Measurements from ENCODE around the gene IP6K3. TPM values are rescaled to one million over a fixed set of nuclear protein-coding genes. Genes with fewer than 3 reads are reported as not detected.

The IP6K3 gene
- total RNA-seq = not detected
- polyA plus RNA-seq = not detected
- 0 reads per million in 6 experiments for total RNA-seq

GRCh38 chr6:33746651-33747100 is at the start of gene IP6K3:
Gene IP6K3 (minus strand): TSS chr6:33746905. CDS start chr6:33735476, 11,429 bp downstream.
- Mint-ChIP-seq H3K4me3 (no peak within 1 kb of the TSS), H3K27me3 (peaks cover 0 to 12% (median 9%) of the 10 kb centered on the region in 5 donors), H3K4me1 (peaks cover 2 to 6% (median 5%) of the 10 kb centered on the region in 4 donors), H3K9me3 (no peaks in the 10 kb centered on the region), H3K36me3 (no peaks in the 10 kb centered on the region), H3K27ac (peak within 1 kb of the TSS in 3 of 10 donors; percentile 32 to 79 (median 66))
- POLR2A ChIA-PET = no interaction called here
- ATAC-seq = no peak
- no peak for DNase-seq

GRCh38 chr6:33794910-33795623 is 48.4 kb upstream of the IP6K3 start:
- peaks cover 3 to 32% (median 12%) of the 10 kb centered on the region in 5 donors for H3K27me3 Mint-ChIP-seq
- no peaks in the 10 kb centered on the region for H3K36me3 Mint-ChIP-seq
- POLR2A ChIA-PET = interaction anchor here (0.6 kb wide), 1 partner anchor 1036 kb away, joined by 3 read pairs; no protein-coding TSS in a partner anchor
- H3K4me1 Mint-ChIP-seq = peaks cover 0 to 7% (median 5%) of the 10 kb centered on the region in 4 donors
- no peaks in the 10 kb centered on the region for H3K9me3 Mint-ChIP-seq
- ATAC-seq (no peak), DNase-seq (no peak)
- no peak overlapping the region for H3K4me3 Mint-ChIP-seq
- no peak overlapping the region for H3K27ac Mint-ChIP-seq

- peak overlapping the region in 1 of 10 donors; percentile 39 for H3K4me3 Mint-ChIP-seq
- peaks cover 10 to 16% (median 13%) of the 10 kb centered on the region in 4 donors for H3K4me1 Mint-ChIP-seq
Measured at GRCh38 chr6:33792981-33793380, 46.3 kb upstream of the IP6K3 start.

GRCh38 chr6:33791620-33792019 is 44.9 kb upstream of the IP6K3 start:
- H3K4me1 Mint-ChIP-seq = peaks cover 21 to 30% (median 24%) of the 10 kb centered on the region in 4 donors
- no peak for ATAC-seq
- POLR2A ChIA-PET = no interaction called here
- H3K36me3 Mint-ChIP-seq = peaks cover 0 to under 1% (median 0%) of the 10 kb centered on the region in 3 donors
- H3K27ac Mint-ChIP-seq = peak overlapping the region in 1 of 10 donors; percentile 6
- no peak for DNase-seq
- H3K27me3 Mint-ChIP-seq = peaks cover 0 to 2% (median 0%) of the 10 kb centered on the region in 5 donors
- H3K4me3 Mint-ChIP-seq = peak overlapping the region in 1 of 10 donors; percentile 60
- no peaks in the 10 kb centered on the region for H3K9me3 Mint-ChIP-seq

More at GRCh38 chr6:33792981-33793380, 46.3 kb upstream of the IP6K3 start:
- no peaks in the 10 kb centered on the region for H3K36me3 Mint-ChIP-seq
- DNase-seq (no peak), ATAC-seq (no peak)
- POLR2A ChIA-PET = no interaction called here
- H3K27ac Mint-ChIP-seq = peak overlapping the region in 1 of 10 donors; percentile 20
- H3K9me3 Mint-ChIP-seq = no peaks in the 10 kb centered on the region
- peaks cover 2 to 12% (median 6%) of the 10 kb centered on the region in 5 donors for H3K27me3 Mint-ChIP-seq

- POLR2A ChIA-PET = no interaction called here
- no peak for ATAC-seq
Measured at GRCh38 chr6:33790910-33791309, 44.2 kb upstream of the IP6K3 start.

GRCh38 chr6:33790379-33790778 is 43.7 kb upstream of the IP6K3 start:
- Mint-ChIP-seq H3K36me3 (peaks cover 0 to 13% (median 0%) of the 10 kb centered on the region in 3 donors), H3K4me1 (peaks cover 28 to 42% (median 36%) of the 10 kb centered on the region in 4 donors), H3K9me3 (no peaks in the 10 kb centered on the region), H3K27me3 (peaks cover 0 to 2% (median 0%) of the 10 kb centered on the region in 5 donors), H3K4me3 (peak overlapping the region in 5 of 10 donors; percentile 35 to 77 (median 64)), H3K27ac (peak overlapping the region in 4 of 10 donors; percentile 13 to 85 (median 53))
- POLR2A ChIA-PET = no interaction called here
- ATAC-seq (no peak), DNase-seq (no peak)

More at GRCh38 chr6:33790910-33791309, 44.2 kb upstream of the IP6K3 start:
- H3K9me3 Mint-ChIP-seq = no peaks in the 10 kb centered on the region
- H3K27me3 Mint-ChIP-seq = peaks cover 0 to 2% (median 0%) of the 10 kb centered on the region in 5 donors
- H3K4me3 Mint-ChIP-seq = no peak overlapping the region
- peaks cover 0 to 8% (median 0%) of the 10 kb centered on the region in 3 donors for H3K36me3 Mint-ChIP-seq
- peaks cover 28 to 37% (median 32%) of the 10 kb centered on the region in 4 donors for H3K4me1 Mint-ChIP-seq
- no peak for DNase-seq
- H3K27ac Mint-ChIP-seq = no peak overlapping the region

GRCh38 chr6:33789550-33789895 is 42.8 kb upstream of the IP6K3 start:
- no peak for DNase-seq
- no peak for ATAC-seq
- H3K27ac Mint-ChIP-seq = peak overlapping the region in 9 of 10 donors; percentile 26 to 89 (median 83)
- H3K9me3 Mint-ChIP-seq = no peaks in the 10 kb centered on the region
- H3K27me3 Mint-ChIP-seq = peaks cover 0 to 2% (median 0%) of the 10 kb centered on the region in 5 donors
- H3K4me1 Mint-ChIP-seq = peaks cover 36 to 51% (median 45%) of the 10 kb centered on the region in 4 donors
- H3K36me3 Mint-ChIP-seq = peaks cover 0 to 21% (median 0%) of the 10 kb centered on the region in 3 donors
- H3K4me3 Mint-ChIP-seq = peak overlapping the region; percentile 59 to 96 (median 82)
- POLR2A ChIA-PET = interaction anchor here (0.7 to 2.2 kb wide), 4 partner anchors 17 to 125 kb away, joined by 4 to 10 read pairs (median 6); partner anchors contain the start of gene UQCC2

GRCh38 chr6:33788694-33789549 is 42.2 kb upstream of the IP6K3 start, which contains the start of gene LEMD2:
Gene LEMD2 (minus strand): TSS chr6:33789130. CDS start chr6:33789116, 14 bp downstream.
- peak within 1 kb of the TSS; percentile 95 to 100 (median 98) for H3K27ac Mint-ChIP-seq
- H3K36me3 Mint-ChIP-seq = peaks cover 0 to 26% (median 0%) of the 10 kb centered on the region in 3 donors
- peaks cover 37 to 57% (median 49%) of the 10 kb centered on the region in 4 donors for H3K4me1 Mint-ChIP-seq
- H3K27me3 Mint-ChIP-seq = peaks cover 0 to 2% (median 0%) of the 10 kb centered on the region in 5 donors
- H3K9me3 Mint-ChIP-seq = no peaks in the 10 kb centered on the region
- peak within 1 kb of the TSS; percentile 91 to 99 (median 96) for H3K4me3 Mint-ChIP-seq
- POLR2A ChIA-PET = interaction anchor here (0.7 to 2.2 kb wide), 14 partner anchors 9 to 1891 kb away, joined by 3 to 13 read pairs (median 4); partner anchors contain the start of genes EHMT2 and UQCC2
- ATAC-seq (peak; percentile 89 to 90), DNase-seq (peak; percentile 87 to 94 (median 92))

GRCh38 chr6:33787954-33788693 is 41.4 kb upstream of the IP6K3 start:
- ATAC-seq (peak; percentile 47 to 51), DNase-seq (peak; percentile 44 to 78 (median 50))
- Mint-ChIP-seq H3K36me3 (peaks cover 0 to 34% (median 3%) of the 10 kb centered on the region in 3 donors), H3K4me3 (peak overlapping the region; percentile 91 to 99 (median 96)), H3K4me1 (peaks cover 39 to 64% (median 56%) of the 10 kb centered on the region in 4 donors), H3K27me3 (peaks cover 0 to 2% (median 0%) of the 10 kb centered on the region in 5 donors), H3K27ac (peak overlapping the region; percentile 95 to 100 (median 98)), H3K9me3 (no peaks in the 10 kb centered on the region)
- POLR2A ChIA-PET = interaction anchor here (0.7 to 2.2 kb wide), 14 partner anchors 8 to 1891 kb away, joined by 3 to 13 read pairs (median 4); partner anchors contain the start of genes EHMT2 and UQCC2

- H3K27ac Mint-ChIP-seq = peak overlapping the region; percentile 95 to 100 (median 98)
- H3K4me3 Mint-ChIP-seq = peak overlapping the region; percentile 91 to 99 (median 96)
- H3K9me3 Mint-ChIP-seq = no peaks in the 10 kb centered on the region
- no peak for ATAC-seq
- peaks cover 0 to 41% (median 5%) of the 10 kb centered on the region in 3 donors for H3K36me3 Mint-ChIP-seq
- H3K27me3 Mint-ChIP-seq = peaks cover 0 to 2% (median 0%) of the 10 kb centered on the region in 5 donors
- H3K4me1 Mint-ChIP-seq = peaks cover 40 to 71% (median 57%) of the 10 kb centered on the region in 4 donors
- peak in 1 of 10 donors; percentile 10 for DNase-seq
- POLR2A ChIA-PET = interaction anchor here (1.2 to 2.2 kb wide), 9 partner anchors 8 to 1890 kb away, joined by 3 to 13 read pairs (median 6); partner anchors contain the start of genes EHMT2 and UQCC2
Measured at GRCh38 chr6:33787346-33787953, 40.7 kb upstream of the IP6K3 start.

- Mint-ChIP-seq H3K4me1 (peaks cover 45 to 76% (median 61%) of the 10 kb centered on the region in 4 donors), H3K9me3 (no peaks in the 10 kb centered on the region), H3K27ac (peak overlapping the region in 9 of 10 donors; percentile 22 to 99 (median 95)), H3K27me3 (peaks cover 0 to 2% (median 0%) of the 10 kb centered on the region in 5 donors), H3K36me3 (peaks cover 0 to 47% (median 7%) of the 10 kb centered on the region in 3 donors), H3K4me3 (peak overlapping the region; percentile 91 to 99 (median 96))
- DNase-seq (no peak), ATAC-seq (no peak)
- POLR2A ChIA-PET = interaction anchor here (0.5 to 1.3 kb wide), 2 partner anchors 10 to 104 kb away, joined by 3 to 4 read pairs; no protein-coding TSS in a partner anchor
Measured at GRCh38 chr6:33786736-33787135, 40.0 kb upstream of the IP6K3 start.
